Caco-2 (cell line): Measurements from ENCODE around the gene SLC43A3. TPM values are rescaled to one million over a fixed set of nuclear protein-coding genes. Genes with fewer than 3 reads are reported as not detected.

Experiments
- BruUV-seq: library from RNA; stranded (reverse); fragments of 400-500 nt; replicated peaks from 2 replicates; lab custom pipeline; 2021; lab: Mats Ljungman, UMichigan
- CTCF ChIA-PET: fragments of 300-600 bp; sonication (Branson Sonifier 250); formaldehyde crosslinking; loops from one replicate; lab custom pipeline; 2022; ENCODE audit warnings: antibody characterized with exemption; lab: Charles Lee
- POLR2A ChIA-PET: fragments of 300-600 bp; sonication (Branson Sonifier 250); formaldehyde crosslinking; loops from one replicate; lab custom pipeline; 2022; ENCODE audit warnings: antibody characterized with exemption; lab: Charles Lee
- DNase-seq, 2 experiments: peaks; one replicate each; pipeline versions ENCODE4 v3.0.0 to v3.0.0-alpha.2; 2020 to 2022
- H3K27me3 ChIP-seq: replicated peaks from 2 replicates; pipeline ENCODE4 v1.6.0; 2011; ENCODE audit warnings: low read length; ENCODE audit not compliant: control insufficient read depth, insufficient read depth
- H3K36me3 ChIP-seq: 2 replicates; pipeline ENCODE4 v1.5.1; 2011; ENCODE audit warnings: low read length; ENCODE audit not compliant: control insufficient read depth, insufficient read depth
- H3K4me1 ChIP-seq: fragments of 250-450 bp; sonication (Bioruptor Pico); 2 replicates; pipeline ENCODE4 v1.5.1; 2020; ENCODE audit warnings: mild to moderate bottlenecking
- H3K4me3 ChIP-seq: 2 replicates; pipeline ENCODE4 v1.5.1; 2011; ENCODE audit warnings: low read depth, mild to moderate bottlenecking, control low read depth, low read length
- H3K9me3 ChIP-seq: fragments of 250-450 bp; sonication (Bioruptor Pico); 2 replicates; pipeline ENCODE4 v1.5.1; 2020; ENCODE audit warnings: mild to moderate bottlenecking, moderate library complexity
- H3K27ac Mint-ChIP-seq: one replicate; pipeline ENCODE4 v1.8.0; 2022; ENCODE audit warnings: mixed read lengths; ENCODE audit not compliant: unreplicated experiment
- H3K27me3 Mint-ChIP-seq: one replicate; pipeline ENCODE4 v1.8.0; 2022; ENCODE audit warnings: mixed read lengths; ENCODE audit not compliant: insufficient read depth, unreplicated experiment
- H3K36me3 Mint-ChIP-seq: one replicate; pipeline ENCODE4 v1.8.0; 2022; ENCODE audit warnings: mild to moderate bottlenecking, mixed read lengths; ENCODE audit not compliant: insufficient read depth, unreplicated experiment
- H3K4me1 Mint-ChIP-seq: one replicate; pipeline ENCODE4 v1.8.0; 2022; ENCODE audit warnings: low read depth, mixed read lengths; ENCODE audit not compliant: unreplicated experiment
- H3K4me3 Mint-ChIP-seq: one replicate; pipeline ENCODE4 v1.8.0; 2022; ENCODE audit warnings: mild to moderate bottlenecking, moderate library complexity, mixed read lengths; ENCODE audit not compliant: unreplicated experiment
- H3K9me3 Mint-ChIP-seq: one replicate; pipeline ENCODE4 v1.8.0; 2022; ENCODE audit warnings: mixed read lengths; ENCODE audit not compliant: unreplicated experiment
- intact Hi-C: fragments of 100-400 bp; cut with micrococcal nuclease; formaldehyde crosslinking; loops from one replicate; pipeline ENCODE4 v1.10.0; 2022; ENCODE audit not compliant: unreplicated experiment
- total RNA-seq: library from RNA; stranded (reverse); gene quantifications from 2 replicates; pipeline ENCODE4 v1.2.3, GENCODE V29; 2022
- TF ChIP-seq, protein P1 (sequence below), 2 experiments: fragments of 200-600 bp in 1 of 2; IDR thresholded peaks; 1 replicate in 1 of 2; 2 replicates in 1 of 2; pipeline versions ENCODE4 v1.5.1 to v1.8.0; 2011 to 2022; ENCODE audit warnings: antibody characterized with exemption in 1 of 2, control low read depth in 1 of 2, inconsistent platforms in 1 of 2, low read depth in 1 of 2, low read length in 1 of 2, mild to moderate bottlenecking in 1 of 2, moderate library complexity in 1 of 2; ENCODE audit not compliant: insufficient read depth in 1 of 2, severe bottlenecking in 1 of 2, unreplicated experiment in 1 of 2

Gene SLC43A3
- total RNA-seq, 1 experiment from 2014 or later: not detected

DNA sequence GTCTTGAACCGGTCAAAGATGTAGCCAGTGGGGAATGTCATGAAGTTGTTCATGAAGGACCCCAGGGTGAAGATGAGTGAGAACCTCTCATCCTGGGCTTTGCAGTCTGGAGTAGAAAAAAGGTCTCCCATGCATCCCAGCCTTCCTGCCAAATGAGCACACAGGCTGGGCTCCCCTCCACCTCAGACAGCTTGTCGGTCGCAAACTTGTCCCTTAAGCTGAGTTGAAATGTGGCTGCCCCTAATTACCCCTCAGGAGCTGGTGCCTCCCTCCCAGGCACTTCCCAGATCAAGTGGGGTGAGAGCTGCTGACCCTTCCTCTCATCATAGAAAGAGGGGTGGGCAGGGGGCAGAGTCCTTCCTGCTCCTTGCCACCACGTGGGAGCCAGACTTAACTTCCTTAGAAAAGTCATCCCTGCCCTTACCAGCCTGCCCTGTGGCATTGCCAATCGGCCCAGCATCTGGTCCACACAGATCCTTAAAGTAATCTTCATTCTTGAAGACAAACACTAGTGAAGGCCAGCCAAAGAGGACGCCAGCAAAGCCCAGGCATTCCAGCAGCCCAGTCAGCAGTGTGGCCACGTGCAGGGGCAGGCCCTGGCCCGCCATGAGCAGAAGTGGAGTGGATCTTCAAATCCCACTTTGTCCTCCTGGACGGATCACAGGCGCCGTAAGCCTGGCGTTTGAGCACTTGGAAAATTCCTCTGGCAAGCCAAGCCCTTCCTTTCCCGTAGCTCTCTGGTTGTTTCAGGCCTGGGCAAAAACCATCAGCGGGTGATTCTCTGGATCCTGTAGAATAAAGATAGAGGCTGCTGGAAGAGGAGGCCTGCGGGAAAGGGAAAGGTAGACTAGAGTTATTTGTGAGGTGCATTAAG, 1.1 kb downstream of the SLC43A3 start:
- BruUV-seq: no TSS peak
- POLR2A ChIA-PET: no interaction called here
- Histone ChIP-seq H3K4me3 (no peak overlapping the region), H3K9me3 (no peaks in the 10 kb centered on the region), H3K36me3 (no peaks in the 10 kb centered on the region), H3K27me3 (no peaks in the 10 kb centered on the region; the same call in none of the 2 replicates), H3K4me1 (no peaks in the 10 kb centered on the region)
- TF ChIP-seq, protein P1, sequence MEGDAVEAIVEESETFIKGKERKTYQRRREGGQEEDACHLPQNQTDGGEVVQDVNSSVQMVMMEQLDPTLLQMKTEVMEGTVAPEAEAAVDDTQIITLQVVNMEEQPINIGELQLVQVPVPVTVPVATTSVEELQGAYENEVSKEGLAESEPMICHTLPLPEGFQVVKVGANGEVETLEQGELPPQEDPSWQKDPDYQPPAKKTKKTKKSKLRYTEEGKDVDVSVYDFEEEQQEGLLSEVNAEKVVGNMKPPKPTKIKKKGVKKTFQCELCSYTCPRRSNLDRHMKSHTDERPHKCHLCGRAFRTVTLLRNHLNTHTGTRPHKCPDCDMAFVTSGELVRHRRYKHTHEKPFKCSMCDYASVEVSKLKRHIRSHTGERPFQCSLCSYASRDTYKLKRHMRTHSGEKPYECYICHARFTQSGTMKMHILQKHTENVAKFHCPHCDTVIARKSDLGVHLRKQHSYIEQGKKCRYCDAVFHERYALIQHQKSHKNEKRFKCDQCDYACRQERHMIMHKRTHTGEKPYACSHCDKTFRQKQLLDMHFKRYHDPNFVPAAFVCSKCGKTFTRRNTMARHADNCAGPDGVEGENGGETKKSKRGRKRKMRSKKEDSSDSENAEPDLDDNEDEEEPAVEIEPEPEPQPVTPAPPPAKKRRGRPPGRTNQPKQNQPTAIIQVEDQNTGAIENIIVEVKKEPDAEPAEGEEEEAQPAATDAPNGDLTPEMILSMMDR (IDR thresholded peaks at IDR 0.05; ENCODE audit: insufficient read depth in 1 of 2, low read depth in 1 of 2, low read length in 1 of 2, severe bottlenecking in 1 of 2, unreplicated experiment in 1 of 2): no peak
- no peak for DNase-seq
- H3K4me1 Mint-ChIP-seq: no peaks in the 10 kb centered on the region
- H3K27ac Mint-ChIP-seq: no peak overlapping the region
- CTCF ChIA-PET: no interaction called here
- H3K27me3 Mint-ChIP-seq: peaks cover 7% of the 10 kb centered on the region
- intact Hi-C loops: no loop called here
- H3K9me3 Mint-ChIP-seq: no peaks in the 10 kb centered on the region
- no peak overlapping the region for H3K4me3 Mint-ChIP-seq
- no peaks in the 10 kb centered on the region for H3K36me3 Mint-ChIP-seq

- Mint-ChIP-seq H3K4me1 (no peaks in the 10 kb centered on the region), H3K4me3 (no peak overlapping the region), H3K27me3 (peaks cover 12% of the 10 kb centered on the region), H3K27ac (no peak overlapping the region), H3K36me3 (no peaks in the 10 kb centered on the region), H3K9me3 (no peaks in the 10 kb centered on the region)
- no peaks in the 10 kb centered on the region for H3K9me3 ChIP-seq
- BruUV-seq: no TSS peak
- CTCF ChIA-PET: no interaction called here
- intact Hi-C loops: no loop called here
- H3K27me3 ChIP-seq: no peaks in the 10 kb centered on the region; the same call in none of the 2 replicates
- H3K4me1 ChIP-seq: no peaks in the 10 kb centered on the region
- H3K36me3 ChIP-seq: no peaks in the 10 kb centered on the region
- DNase-seq: no peak
- TF ChIP-seq, protein P1 (IDR thresholded peaks at IDR 0.05; ENCODE audit: insufficient read depth in 1 of 2, low read depth in 1 of 2, low read length in 1 of 2, severe bottlenecking in 1 of 2, unreplicated experiment in 1 of 2): no peak
- POLR2A ChIA-PET: no interaction called here
- no peak overlapping the region for H3K4me3 ChIP-seq
Measured at GRCh38 chr11:57424792-57425564, 1.9 kb downstream of the SLC43A3 start.

DNA sequence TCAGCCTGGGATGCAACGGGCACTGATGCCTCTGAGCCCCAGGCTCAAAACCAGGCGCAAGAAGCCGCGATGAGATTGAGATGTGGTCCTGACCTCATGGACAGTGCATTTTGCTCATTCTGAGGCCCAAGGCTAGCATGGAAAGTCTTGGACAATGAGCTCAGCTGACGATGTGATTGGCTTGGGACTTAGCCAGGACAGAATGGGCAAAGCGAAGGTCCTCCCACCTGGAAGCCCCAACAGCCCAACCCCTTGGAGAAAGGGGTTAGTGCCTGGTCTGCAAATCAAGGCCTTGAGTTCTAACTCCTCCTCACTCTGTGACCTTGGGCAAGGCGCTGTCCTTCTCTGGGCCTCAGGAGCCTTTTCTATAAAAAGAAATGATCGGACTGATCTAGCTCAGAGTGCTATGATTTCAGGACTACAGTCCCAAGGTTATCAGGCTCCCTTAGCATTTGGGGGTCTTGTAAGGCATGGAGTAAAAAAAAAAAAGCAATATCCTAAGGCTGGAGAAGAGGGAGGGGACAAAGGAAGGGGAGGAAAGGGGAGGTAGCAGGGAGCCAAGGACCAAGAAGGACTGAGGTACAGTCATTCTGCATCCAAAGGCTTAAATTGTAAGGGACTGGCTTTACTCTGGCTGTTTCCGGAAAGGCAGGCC, 2.7 kb downstream of the SLC43A3 start:
- CTCF ChIA-PET: no interaction called here
- H3K36me3 ChIP-seq: no peaks in the 10 kb centered on the region
- Mint-ChIP-seq H3K27ac (no peak overlapping the region), H3K9me3 (no peaks in the 10 kb centered on the region), H3K4me3 (no peak overlapping the region), H3K36me3 (no peaks in the 10 kb centered on the region), H3K27me3 (peaks cover 13% of the 10 kb centered on the region), H3K4me1 (no peaks in the 10 kb centered on the region)
- POLR2A ChIA-PET: no interaction called here
- H3K4me3 ChIP-seq: no peak overlapping the region
- H3K4me1 ChIP-seq: no peaks in the 10 kb centered on the region
- TF ChIP-seq, protein P1 (IDR thresholded peaks at IDR 0.05; ENCODE audit: insufficient read depth in 1 of 2, low read depth in 1 of 2, low read length in 1 of 2, severe bottlenecking in 1 of 2, unreplicated experiment in 1 of 2): no peak
- BruUV-seq: no TSS peak
- DNase-seq: no peak
- intact Hi-C loops: no loop called here
- no peaks in the 10 kb centered on the region for H3K9me3 ChIP-seq
- no peaks in the 10 kb centered on the region; the same call in none of the 2 replicates for H3K27me3 ChIP-seq
